PFSK-1 (cell line): ENCODE measurements around the gene SRGN.

Source experiments
- FOXP2 ChIP-seq: optimal IDR thresholded peaks from 2 replicates; pipeline ENCODE3; 2011; ENCODE audit warnings: borderline replicate concordance, control low read depth, inconsistent platforms; ENCODE audit not compliant: insufficient read depth; ENCODE audit errors: extremely low read length, extremely low read depth
- POLR2AphosphoS5 ChIP-seq: IDR thresholded peaks from 2 replicates; pipeline ENCODE4 v1.6.1; 2012; ENCODE audit warnings: low read depth, mild to moderate bottlenecking, control low read depth, low read length, moderate library complexity
- REST ChIP-seq, 2 experiments: IDR thresholded peaks; 2 replicates each; pipeline versions ENCODE4 v1.6.1 to v1.8.0; 2011 to 2012; ENCODE audit warnings: low read depth in 2 of 2, low read length in 2 of 2, control low read depth in 1 of 2, inconsistent platforms in 1 of 2, mild to moderate bottlenecking in 1 of 2, moderate library complexity in 1 of 2; ENCODE audit not compliant: insufficient read depth in 1 of 2
- SIN3A ChIP-seq: IDR thresholded peaks from 2 replicates; pipeline ENCODE4 v1.6.1; 2012; ENCODE audit warnings: mild to moderate bottlenecking, low read length, moderate library complexity, borderline replicate concordance; ENCODE audit not compliant: insufficient read depth
- TAF1 ChIP-seq: IDR thresholded peaks from 2 replicates; pipeline ENCODE4 v1.6.1; 2012; ENCODE audit warnings: low read length, control low read depth, borderline replicate concordance; ENCODE audit not compliant: insufficient read depth

SRGN gene

GRCh38 chr10:69064762-69065328, 23.1 kb upstream of the SRGN start:
- TF ChIP-seq POLR2AphosphoS5, result no peak
- TF ChIP-seq SIN3A, result no peak
- no peak for TF ChIP-seq TAF1

- no peak for TF ChIP-seq TAF1
- TF ChIP-seq POLR2AphosphoS5, result no peak
- TF ChIP-seq SIN3A, result no peak
- no peak for TF ChIP-seq FOXP2
- no peak for TF ChIP-seq REST (IDR thresholded peaks at IDR 0.05; ENCODE audit: insufficient read depth in 1 of 2, low read depth in 2 of 2, low read length in 2 of 2)
Measured at GRCh38 chr10:69065406-69066361, 22.2 kb upstream of the SRGN start.

- no peak for TF ChIP-seq POLR2AphosphoS5
- no peak for TF ChIP-seq SIN3A
- TF ChIP-seq REST (IDR thresholded peaks at IDR 0.05; ENCODE audit: insufficient read depth in 1 of 2, low read depth in 2 of 2, low read length in 2 of 2), result no peak
- TF ChIP-seq TAF1, result no peak
- TF ChIP-seq FOXP2, result no peak
Measured at GRCh38 chr10:69067189-69067588, 20.7 kb upstream of the SRGN start.

- TF ChIP-seq POLR2AphosphoS5 (no peak), FOXP2 (no peak), TAF1 (no peak), SIN3A (no peak), REST (IDR thresholded peaks at IDR 0.05; ENCODE audit: insufficient read depth in 1 of 2, low read depth in 2 of 2, low read length in 2 of 2) (no peak)
Measured at GRCh38 chr10:69068549-69068948, 19.4 kb upstream of the SRGN start.

GRCh38 chr10:69069090-69070042, 18.5 kb upstream of the SRGN start:
- no peak for TF ChIP-seq FOXP2
- no peak for TF ChIP-seq SIN3A
- no peak for TF ChIP-seq REST (IDR thresholded peaks at IDR 0.05; ENCODE audit: insufficient read depth in 1 of 2, low read depth in 2 of 2, low read length in 2 of 2)
- no peak for TF ChIP-seq TAF1
- TF ChIP-seq POLR2AphosphoS5, result no peak
